A549 (cell line): ENCODE results near the gene RNASE4.

ENCODE experiments used
- CTCF ChIP-seq: fragments of >200 bp; sonication (Bioruptor Twin); formaldehyde crosslinking; IDR thresholded peaks from 3 replicates; pipeline ENCODE4 v1.5.1; 2016
- EP300 ChIP-seq, 2 experiments: fragments of >200 bp; sonication (Bioruptor Twin); formaldehyde crosslinking; IDR thresholded peaks; 2 replicates in 1 of 2; 3 replicates in 1 of 2; pipeline ENCODE4 v1.6.1; 2016 to 2017
- MAX ChIP-seq: IDR thresholded peaks from 2 replicates; pipeline ENCODE4 v1.6.1; 2012
- MAZ ChIP-seq: fragments of 150-350 bp; IDR thresholded peaks from 2 replicates; pipeline ENCODE4 v1.6.1; 2014; ENCODE audit warnings: antibody characterized with exemption, low read depth, low read length, borderline replicate concordance
- PHF8 ChIP-seq: fragments of 200-600 bp; sonication (generic); IDR thresholded peaks from 2 replicates; pipeline ENCODE4 v1.6.1; 2016; ENCODE audit warnings: low read depth, mild to moderate bottlenecking, antibody characterized with exemption, moderate library complexity, borderline replicate concordance
- POLR2A ChIP-seq: IDR thresholded peaks from 2 replicates; pipeline ENCODE4 v1.6.1; 2012; ENCODE audit warnings: mild to moderate bottlenecking, low read length
- REST ChIP-seq: fragments of 200-600 bp; sonication (generic); IDR thresholded peaks from 2 replicates; pipeline ENCODE4 v1.6.1; 2016; ENCODE audit warnings: antibody characterized with exemption, mild to moderate bottlenecking, moderate library complexity
- RFX5 ChIP-seq: fragments of 450-650 bp; IDR thresholded peaks from 2 replicates; pipeline ENCODE4 v1.7.1; 2014; ENCODE audit warnings: antibody characterized with exemption, mild to moderate bottlenecking, moderate library complexity

GRCh38 chr14:20680363-20680762, 4.0 kb upstream of the RNASE4 start:
- TF ChIP-seq MAX (no peak), CTCF (no peak), PHF8 (no peak), POLR2A (no peak), EP300 (IDR thresholded peaks at IDR 0.05) (no peak), REST (no peak), RFX5 (no peak), MAZ (no peak)
